H1 (cell line): Measurements from ENCODE around the gene MFSD6L. TPM values are rescaled to one million over a fixed set of nuclear protein-coding genes. Genes with fewer than 3 reads are reported as not detected.

Experiments used
- CHD2 ChIP-seq: IDR thresholded peaks from 2 replicates; pipeline ENCODE4 v1.6.1; 2012; ENCODE audit warnings: low read length, improper control_type of control experiment
- EGR1 ChIP-seq: IDR thresholded peaks from 2 replicates; pipeline ENCODE4 v1.6.1; 2011; ENCODE audit warnings: low read depth, low read length, borderline replicate concordance
- EP300 ChIP-seq, 2 experiments: IDR thresholded peaks; 1 replicate in 1 of 2; 2 replicates in 1 of 2; pipeline ENCODE4 v1.6.1; 2011 to 2012; ENCODE audit warnings: low read depth in 2 of 2, low read length in 2 of 2, mild to moderate bottlenecking in 2 of 2, borderline replicate concordance in 1 of 2, inconsistent platforms in 1 of 2, moderate library complexity in 1 of 2
- GTF2F1 ChIP-seq: IDR thresholded peaks from 2 replicates; pipeline ENCODE4 v1.6.1; 2012; ENCODE audit warnings: low read depth, low read length, improper control_type of control experiment, borderline replicate concordance
- HDAC6 ChIP-seq: IDR thresholded peaks from one replicate; pipeline ENCODE4 v1.7.1; 2012; ENCODE audit warnings: low read depth, mild to moderate bottlenecking, inconsistent platforms, low read length, moderate library complexity
- JUND ChIP-seq: IDR thresholded peaks from 2 replicates; pipeline ENCODE4 v1.6.1; 2011; ENCODE audit warnings: mild to moderate bottlenecking, improper control_type of control experiment, low read length
- KDM1A ChIP-seq: fragments of 200-600, 300-600 bp; sonication (generic); IDR thresholded peaks from 2 replicates; pipeline ENCODE4 v1.7.1; 2016; ENCODE audit warnings: mild to moderate bottlenecking, low read length, borderline replicate concordance
- NRF1 ChIP-seq: IDR thresholded peaks from 2 replicates; pipeline ENCODE4 v1.6.1; 2011; ENCODE audit warnings: mild to moderate bottlenecking, low read depth, low read length, improper control_type of control experiment
- PHF8 ChIP-seq: fragments of 200-600 bp; sonication (generic); conservative IDR thresholded peaks from 2 replicates; pipeline ENCODE4 v1.7.1; 2012; ENCODE audit warnings: low read depth, mild to moderate bottlenecking, inconsistent platforms, low read length, moderate library complexity
- RAD21 ChIP-seq, 2 experiments: IDR thresholded peaks in 1 of 2; conservative IDR thresholded peaks in 1 of 2; 2 replicates each; pipeline ENCODE4 v1.6.1; 2011; ENCODE audit warnings: low read depth in 2 of 2, low read length in 2 of 2, improper control_type of control experiment in 1 of 2, inconsistent platforms in 1 of 2, mild to moderate bottlenecking in 1 of 2, moderate library complexity in 1 of 2
- SIN3A ChIP-seq, 2 experiments: IDR thresholded peaks in 1 of 2; conservative IDR thresholded peaks in 1 of 2; 2 replicates each; pipeline ENCODE4 v1.6.1; 2011 to 2012; ENCODE audit warnings: low read length in 2 of 2, improper control_type of control experiment in 1 of 2, low read depth in 1 of 2, mild to moderate bottlenecking in 1 of 2
- SIX5 ChIP-seq: IDR thresholded peaks from 2 replicates; pipeline ENCODE4 v1.6.1; 2011; ENCODE audit warnings: mild to moderate bottlenecking, low read depth, low read length
- SP1 ChIP-seq: IDR thresholded peaks from 2 replicates; pipeline ENCODE4 v1.6.1; 2011; ENCODE audit warnings: low read depth, low read length
- SP2 ChIP-seq: IDR thresholded peaks from 2 replicates; pipeline ENCODE4 v1.6.1; 2012; ENCODE audit warnings: mild to moderate bottlenecking, low read length, inconsistent platforms
- TAF1 ChIP-seq: IDR thresholded peaks from 2 replicates; pipeline ENCODE4 v1.6.1; 2011; ENCODE audit warnings: mild to moderate bottlenecking, low read depth, low read length
- TBP ChIP-seq: IDR thresholded peaks from 2 replicates; pipeline ENCODE4 v1.6.1; 2011; ENCODE audit warnings: low read depth, low read length, improper control_type of control experiment
- YY1 ChIP-seq: IDR thresholded peaks from 2 replicates; pipeline ENCODE4 v1.6.1; 2011; ENCODE audit warnings: low read depth, mild to moderate bottlenecking, low read length
- polyA plus RNA-seq, 7 experiments: library from polyadenylated mRNA; depleted of rRNA in 3 of 7; stranded (reverse) in 5 of 7; unstranded in 2 of 7; fragments of >200 nt in 5 of 7; fragments of 200-250 nt in 2 of 7; gene quantifications; 1 replicate in 5 of 7; 2 replicates in 1 of 7; 4 replicates in 1 of 7; pipeline versions ENCODE4 v1.2.1 to v1.2.3, GENCODE V29; 2011 to 2013; ENCODE audit warnings: missing spikeins in 2 of 7, mixed read lengths in 2 of 7
- total RNA-seq: library from RNA; stranded (reverse); fragmentation: NEBNext Ultra II Directional; extraction: Animal tissue kit (Norgen Biotek cat#: 25700); gene quantifications from 2 replicates; pipeline ENCODE4 v1.2.1, GENCODE V29; 2021
- TF ChIP-seq, protein P1 (sequence below): IDR thresholded peaks from 2 replicates; pipeline ENCODE4 v1.6.1; 2012; ENCODE audit warnings: inconsistent platforms
- TF ChIP-seq, protein P2 (sequence below), 3 experiments: IDR thresholded peaks; 1 replicate in 2 of 3; 2 replicates in 1 of 3; pipeline versions ENCODE4 v1.5.1 to v1.6.1; 2011; ENCODE audit warnings: low read length in 3 of 3, mild to moderate bottlenecking in 3 of 3, inconsistent platforms in 2 of 3, low read depth in 1 of 3, moderate library complexity in 1 of 3; ENCODE audit not compliant: insufficient read depth in 1 of 3; ENCODE audit errors: control extremely low read depth in 1 of 3
- TF ChIP-seq, protein P3 (sequence below): IDR thresholded peaks from 2 replicates; pipeline ENCODE4 v1.6.1; 2012; ENCODE audit warnings: inconsistent platforms

Gene MFSD6L
- total and polyA plus RNA-seq, 2 of the 8 experiments (the other 6 are each of a cell fraction or from before 2014, with no cell fraction given), result 2.6 to 2.7 TPM

DNA sequence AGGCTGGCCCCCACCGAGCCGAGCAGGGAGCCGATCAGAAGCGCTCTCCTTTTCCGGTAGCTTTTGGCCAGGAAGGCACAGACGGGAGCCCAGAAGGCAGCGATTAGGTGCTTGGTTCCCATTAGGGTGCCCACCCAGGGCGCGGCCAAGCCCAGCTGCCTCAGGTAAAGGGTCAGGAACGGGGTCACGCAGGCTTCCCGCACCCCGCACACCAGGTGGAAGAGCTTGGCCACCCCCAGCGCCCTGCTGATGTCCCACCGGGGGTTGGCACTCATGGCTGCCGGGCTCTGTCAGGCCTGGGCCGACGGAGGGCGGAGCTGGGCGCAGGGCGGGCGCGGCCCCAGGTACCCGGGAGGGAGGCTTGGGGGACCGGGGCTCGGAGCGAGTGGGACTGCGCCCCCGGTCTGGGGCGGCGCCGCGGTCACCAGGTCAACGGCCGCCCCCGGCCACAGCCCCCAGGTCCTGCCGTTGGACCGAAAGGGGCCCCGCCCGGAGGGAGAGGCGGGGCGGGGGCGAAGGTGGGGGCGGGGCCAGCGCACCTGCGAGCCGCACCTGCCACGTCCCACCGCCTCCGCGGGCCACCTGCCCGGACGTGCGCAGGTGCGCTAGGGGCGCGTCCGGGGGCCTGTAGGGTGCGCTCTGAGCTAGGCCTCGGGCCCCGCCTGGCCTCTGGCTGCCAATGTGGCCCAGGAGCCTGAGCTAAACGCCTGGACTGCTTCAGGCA, at the start of gene MFSD6L (continued):
- TF ChIP-seq NRF1 (peak; percentile 20; the same call in 1 of the 2 replicates), TBP (peak; percentile 42; the same call in 1 of the 2 replicates), JUND (no peak), GTF2F1 (no peak), PHF8 (peak; percentile 49; the same call in 1 of the 2 replicates), HDAC6 (no peak), CHD2 (no peak), TAF1 (0 out of 2 replicates have a peak, but pooled peaks have one; percentile 41), EP300 (IDR thresholded peaks at IDR 0.05; ENCODE audit: borderline replicate concordance in 1 of 2, low read depth in 2 of 2, low read length in 2 of 2) (0 out of 3 replicates have a peak, but pooled peaks of 1 of the 2 experiments have one; percentile 49), RAD21 (IDR thresholded peaks at IDR 0.05 in 1 of 2, conservative IDR thresholded peaks at IDR 0.05 in 1 of 2; ENCODE audit: low read depth in 2 of 2, low read length in 2 of 2) (peak; percentile 64 to 72), SIX5 (no peak), YY1 (0 out of 2 replicates have a peak, but pooled peaks have one; percentile 32), SP1 (0 out of 2 replicates have a peak, but pooled peaks have one; percentile 9), KDM1A (no peak), SP2 (no peak), EGR1 (peak; percentile 46; the same call in 1 of the 2 replicates), SIN3A (conservative IDR thresholded peaks at IDR 0.05 in 1 of 2, IDR thresholded peaks at IDR 0.05 in 1 of 2; ENCODE audit: low read depth in 1 of 2, low read length in 2 of 2) (0 out of 4 replicates have a peak, but pooled peaks of 1 of the 2 experiments have one; percentile 7)
- TF ChIP-seq, protein P1, sequence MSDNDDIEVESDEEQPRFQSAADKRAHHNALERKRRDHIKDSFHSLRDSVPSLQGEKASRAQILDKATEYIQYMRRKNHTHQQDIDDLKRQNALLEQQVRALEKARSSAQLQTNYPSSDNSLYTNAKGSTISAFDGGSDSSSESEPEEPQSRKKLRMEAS, result peak; percentile 89
- TF ChIP-seq, protein P2, sequence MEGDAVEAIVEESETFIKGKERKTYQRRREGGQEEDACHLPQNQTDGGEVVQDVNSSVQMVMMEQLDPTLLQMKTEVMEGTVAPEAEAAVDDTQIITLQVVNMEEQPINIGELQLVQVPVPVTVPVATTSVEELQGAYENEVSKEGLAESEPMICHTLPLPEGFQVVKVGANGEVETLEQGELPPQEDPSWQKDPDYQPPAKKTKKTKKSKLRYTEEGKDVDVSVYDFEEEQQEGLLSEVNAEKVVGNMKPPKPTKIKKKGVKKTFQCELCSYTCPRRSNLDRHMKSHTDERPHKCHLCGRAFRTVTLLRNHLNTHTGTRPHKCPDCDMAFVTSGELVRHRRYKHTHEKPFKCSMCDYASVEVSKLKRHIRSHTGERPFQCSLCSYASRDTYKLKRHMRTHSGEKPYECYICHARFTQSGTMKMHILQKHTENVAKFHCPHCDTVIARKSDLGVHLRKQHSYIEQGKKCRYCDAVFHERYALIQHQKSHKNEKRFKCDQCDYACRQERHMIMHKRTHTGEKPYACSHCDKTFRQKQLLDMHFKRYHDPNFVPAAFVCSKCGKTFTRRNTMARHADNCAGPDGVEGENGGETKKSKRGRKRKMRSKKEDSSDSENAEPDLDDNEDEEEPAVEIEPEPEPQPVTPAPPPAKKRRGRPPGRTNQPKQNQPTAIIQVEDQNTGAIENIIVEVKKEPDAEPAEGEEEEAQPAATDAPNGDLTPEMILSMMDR (IDR thresholded peaks at IDR 0.05; ENCODE audit: control extremely low read depth in 1 of 3, insufficient read depth in 1 of 3, low read depth in 1 of 3, low read length in 3 of 3), result peak; percentile 40 to 64 (median 47)
- TF ChIP-seq, protein P3, sequence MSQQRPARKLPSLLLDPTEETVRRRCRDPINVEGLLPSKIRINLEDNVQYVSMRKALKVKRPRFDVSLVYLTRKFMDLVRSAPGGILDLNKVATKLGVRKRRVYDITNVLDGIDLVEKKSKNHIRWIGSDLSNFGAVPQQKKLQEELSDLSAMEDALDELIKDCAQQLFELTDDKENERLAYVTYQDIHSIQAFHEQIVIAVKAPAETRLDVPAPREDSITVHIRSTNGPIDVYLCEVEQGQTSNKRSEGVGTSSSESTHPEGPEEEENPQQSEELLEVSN, result peak; percentile 52; the same call in 1 of the 2 replicates
